Upper lobe of left lung (tissue), 6 donors: ENCODE measurements around the gene FANCC. TPM values are rescaled to one million over a fixed set of nuclear protein-coding genes. Genes with fewer than 3 reads are reported as not detected.

Experiments used
- ATAC-seq, 2 donors: fragments of 200-7000 bp; cut with Tn5 transposase; one replicate each; pipeline ENCODE4 v1.9.1; 2022; ENCODE audit warnings: mild to moderate bottlenecking in 2 of 2, moderate library complexity in 2 of 2; ENCODE audit not compliant: low FRiP score in 2 of 2
- DNase-seq, 2 donors: peaks; one replicate each; pipeline ENCODE4 v3.0.0-alpha.2; 2019 to 2020
- H3K27ac ChIP-seq, 4 donors: fragments of 200-600 bp; sonication (generic); one replicate each; pipeline ENCODE4 v1.5.1; 2016 to 2019
- H3K27me3 ChIP-seq, 4 donors: fragments of 200-600 bp; sonication (generic); one replicate each; pipeline ENCODE4 v1.5.1; 2017 to 2019
- H3K36me3 ChIP-seq, 4 donors: fragments of 200-600 bp; sonication (generic); one replicate each; pipeline ENCODE4 v1.5.1; 2016 to 2019
- H3K4me1 ChIP-seq, 4 donors: fragments of 200-600 bp; sonication (generic); one replicate each; pipeline ENCODE4 v1.5.1; 2018 to 2019
- H3K4me3 ChIP-seq, 4 donors: fragments of 200-600 bp; sonication (generic); one replicate each; pipeline ENCODE4 v1.5.1; 2017 to 2019; ENCODE audit warnings: mild to moderate bottlenecking in 2 of 4, moderate library complexity in 1 of 4
- H3K9me3 ChIP-seq, 4 donors: fragments of 200-600 bp; sonication (generic); one replicate each; pipeline ENCODE4 v1.5.1; 2018 to 2019
- CTCF ChIP-seq, 6 experiments: fragments of 450-650 bp in 4 of 6; fragments of 200-600 bp in 2 of 6; sonication (generic) in 2 of 6; IDR thresholded peaks; one replicate each; pipeline ENCODE4 v1.5.1; 2016 to 2019; ENCODE audit warnings: antibody characterized with exemption in 6 of 6
- EP300 ChIP-seq, 4 donors: sonication (generic); formaldehyde crosslinking; IDR thresholded peaks; one replicate each; pipeline ENCODE4 v1.5.1; 2017; ENCODE audit warnings: antibody characterized with exemption in 4 of 4, control low read depth in 2 of 4
- POLR2A ChIP-seq, 4 donors: fragments of 450-650 bp; IDR thresholded peaks; one replicate each; pipeline ENCODE4 v1.5.1; 2016 to 2017; ENCODE audit warnings: antibody characterized with exemption in 4 of 4, mild to moderate bottlenecking in 2 of 4
- POLR2AphosphoS5 ChIP-seq, 2 donors: sonication (generic); formaldehyde crosslinking; IDR thresholded peaks; one replicate each; pipeline ENCODE4 v1.5.1; 2017; ENCODE audit warnings: antibody characterized with exemption in 2 of 2
- WGBS, 2 donors: methylation state at CpG; one replicate each; pipeline ENCODE4 v1.1.5; 2017 to 2018; 5-methylcytosine and 5-hydroxymethylcytosine counted together
- total RNA-seq, 6 donors: library from RNA; depleted of rRNA in 4 of 6; stranded (reverse); fragments of >200 nt in 4 of 6; gene quantifications; one replicate each; pipeline versions ENCODE4 v1.1.0 to v1.2.1, GENCODE V29; 2016 to 2021
- donor health status: DM: no; HTN: no; CAD: no; lungs with moderate emphysema.
- donor health status: DM: no; HTN: yes; CAD: no; lungs with severe emphysema.

FANCC gene
- total RNA-seq, 6 donors from 2014 or later = 6.7 to 27.2 (median 10.8) TPM

GRCh38 chr9:95360866-95361265, 43.4 kb upstream of the FANCC start:
- 85 to 87% methylated on average over 8 of the region's 8 CpGs for WGBS, 2 donors
- no peaks in the 10 kb centered on the region for H3K9me3 ChIP-seq
- DNase-seq = no peak
- TF ChIP-seq EP300 (IDR thresholded peaks at IDR 0.05) (no peak), POLR2AphosphoS5 (IDR thresholded peaks at IDR 0.05) (no peak), CTCF (IDR thresholded peaks at IDR 0.05) (no peak), POLR2A (IDR thresholded peaks at IDR 0.05) (no peak)
- H3K27me3 ChIP-seq = no peaks in the 10 kb centered on the region
- H3K4me3 ChIP-seq = no peak overlapping the region
- H3K27ac ChIP-seq = no peak overlapping the region
- no peaks in the 10 kb centered on the region for H3K4me1 ChIP-seq
- no peak for ATAC-seq
- no peaks in the 10 kb centered on the region for H3K36me3 ChIP-seq

GRCh38 chr9:95357316-95357715, 39.8 kb upstream of the FANCC start:
- no peaks in the 10 kb centered on the region for H3K4me1 ChIP-seq
- TF ChIP-seq POLR2AphosphoS5 (IDR thresholded peaks at IDR 0.05) (no peak), EP300 (IDR thresholded peaks at IDR 0.05) (no peak), CTCF (IDR thresholded peaks at IDR 0.05) (no peak), POLR2A (IDR thresholded peaks at IDR 0.05) (no peak)
- H3K9me3 ChIP-seq = no peaks in the 10 kb centered on the region
- ATAC-seq (no peak), DNase-seq (no peak)
- H3K27ac ChIP-seq = no peak overlapping the region
- H3K27me3 ChIP-seq = no peaks in the 10 kb centered on the region
- 87 to 93% methylated on average over 8 of the region's 8 CpGs for WGBS, 2 donors
- H3K4me3 ChIP-seq = no peak overlapping the region
- H3K36me3 ChIP-seq = no peaks in the 10 kb centered on the region

GRCh38 chr9:95355500-95355899, 38.0 kb upstream of the FANCC start:
- ATAC-seq = no peak
- Histone ChIP-seq H3K27me3 (no peaks in the 10 kb centered on the region), H3K4me1 (no peaks in the 10 kb centered on the region), H3K9me3 (no peaks in the 10 kb centered on the region), H3K4me3 (no peak overlapping the region), H3K36me3 (no peaks in the 10 kb centered on the region), H3K27ac (no peak overlapping the region)
- 69 to 74% methylated on average over 5 of the region's 5 CpGs for WGBS, 2 donors
- no peak for DNase-seq
- TF ChIP-seq EP300 (IDR thresholded peaks at IDR 0.05) (no peak), CTCF (IDR thresholded peaks at IDR 0.05) (no peak), POLR2A (IDR thresholded peaks at IDR 0.05) (no peak), POLR2AphosphoS5 (IDR thresholded peaks at IDR 0.05) (no peak)

- TF ChIP-seq EP300 (IDR thresholded peaks at IDR 0.05) (no peak), POLR2AphosphoS5 (IDR thresholded peaks at IDR 0.05) (no peak), POLR2A (IDR thresholded peaks at IDR 0.05) (no peak), CTCF (IDR thresholded peaks at IDR 0.05) (no peak)
- ATAC-seq = no peak
- 75 to 96% methylated on average over 5 to 25 of the region's 25 CpGs for WGBS, 2 donors
These were observed 33.5 kb upstream of the FANCC start for GRCh38 chr9:95351051-95351450.

GRCh38 chr9:95350266-95350665, 32.8 kb upstream of the FANCC start:
- TF ChIP-seq POLR2AphosphoS5 (IDR thresholded peaks at IDR 0.05) (no peak), POLR2A (IDR thresholded peaks at IDR 0.05) (no peak), CTCF (IDR thresholded peaks at IDR 0.05) (no peak), EP300 (IDR thresholded peaks at IDR 0.05) (no peak)
- H3K9me3 ChIP-seq = no peaks in the 10 kb centered on the region
- no peak overlapping the region for H3K4me3 ChIP-seq
- ATAC-seq = no peak
- no peaks in the 10 kb centered on the region for H3K36me3 ChIP-seq
- DNase-seq = peak in 1 of 2 donors; percentile 59
- 74 to 78% methylated on average over 17 to 18 of the region's 18 CpGs for WGBS, 2 donors
- H3K4me1 ChIP-seq = peaks cover 3 to 12% (median 11%) of the 10 kb centered on the region in 4 donors
- no peak overlapping the region for H3K27ac ChIP-seq
- H3K27me3 ChIP-seq = peaks cover 0 to 14% (median 7%) of the 10 kb centered on the region in 4 donors

More at GRCh38 chr9:95351051-95351450, 33.5 kb upstream of the FANCC start:
- DNase-seq = peak in 1 of 2 donors; percentile 70
- Histone ChIP-seq H3K4me1 (peaks cover 3 to 12% (median 11%) of the 10 kb centered on the region in 4 donors), H3K4me3 (no peak overlapping the region), H3K36me3 (no peaks in the 10 kb centered on the region), H3K27ac (no peak overlapping the region), H3K9me3 (no peaks in the 10 kb centered on the region), H3K27me3 (peaks cover 0 to 14% (median 7%) of the 10 kb centered on the region in 4 donors)
